ENCODE results near the gene EXTL1. TPM values are rescaled to one million over a fixed set of nuclear protein-coding genes. Genes with fewer than 3 reads are reported as not detected.

EXTL1 gene
- total RNA-seq, 1 donor from 2014 or later, result 26.4 TPM

- Histone ChIP-seq H3K36me3 (ENCODE audit: insufficient read depth, low read length) (no peaks in the 10 kb centered on the region), H3K9ac (ENCODE audit: low read length) (no peak within 1 kb of the TSS), H3K79me2 (ENCODE audit: insufficient read depth, low read length) (no peaks in the 10 kb centered on the region), H3K9me3 (ENCODE audit: insufficient read depth, low read depth, low read length) (no peaks in the 10 kb centered on the region), H3K27me3 (ENCODE audit: insufficient read depth, low read length) (peaks cover 34% of the 10 kb centered on the region), H2AFZ (ENCODE audit: low read depth, low read length) (no peak within 1 kb of the TSS), H4K20me1 (ENCODE audit: insufficient read depth, low read length) (no peaks in the 10 kb centered on the region), H3K4me1 (ENCODE audit: insufficient read depth, low read length) (no peaks in the 10 kb centered on the region), H3K4me3 (ENCODE audit: insufficient read depth, low read depth, low read length) (no peak within 1 kb of the TSS), H3K27ac (ENCODE audit: low read depth, low read length) (no peak within 1 kb of the TSS), H3K4me2 (ENCODE audit: low read length) (no peak within 1 kb of the TSS)
- no peak for FAIRE-seq
- no peak for DNase-seq (ENCODE audit: low read depth)
- peaks cover 3% of the 10 kb centered on the region for H3K9me3 Mint-ChIP-seq (ENCODE audit: unreplicated experiment)
- H3K4me1 Mint-ChIP-seq (ENCODE audit: low read depth, unreplicated experiment), result no peaks in the 10 kb centered on the region
- H3K27me3 Mint-ChIP-seq (ENCODE audit: low read depth, unreplicated experiment), result peaks cover 48% of the 10 kb centered on the region
- no peak within 1 kb of the TSS for H3K4me3 Mint-ChIP-seq (ENCODE audit: unreplicated experiment)
- TF ChIP-seq EZH2 (IDR thresholded peaks at IDR 0.05; ENCODE audit: insufficient read depth, low read length) (no peak), CTCF (IDR thresholded peaks at IDR 0.05; ENCODE audit: insufficient read depth, low read depth, low read length) (no peak)
- no peak within 1 kb of the TSS for H3K27ac Mint-ChIP-seq (ENCODE audit: unreplicated experiment)
- H3K36me3 Mint-ChIP-seq (ENCODE audit: low read depth, unreplicated experiment), result no peaks in the 10 kb centered on the region
Observed at GRCh38 chr1:26067432-26067911, 45.9 kb downstream of the EXTL1 start, which contains the start of gene TRIM63. Gene TRIM63 (minus strand): TSS chr1:26067630. CDS start chr1:26067494, 136 bp downstream.

GRCh38 chr1:26069941-26070295, 48.3 kb downstream of the EXTL1 start:
- Histone ChIP-seq H4K20me1 (ENCODE audit: insufficient read depth, low read length) (no peaks in the 10 kb centered on the region), H3K9me3 (ENCODE audit: insufficient read depth, low read depth, low read length) (no peaks in the 10 kb centered on the region), H3K27ac (ENCODE audit: low read depth, low read length) (no peak overlapping the region), H3K4me3 (ENCODE audit: insufficient read depth, low read depth, low read length) (no peak overlapping the region), H2AFZ (ENCODE audit: low read depth, low read length) (no peak overlapping the region), H3K36me3 (ENCODE audit: insufficient read depth, low read length) (no peaks in the 10 kb centered on the region), H3K9ac (ENCODE audit: low read length) (no peak overlapping the region), H3K4me1 (ENCODE audit: insufficient read depth, low read length) (no peaks in the 10 kb centered on the region), H3K27me3 (ENCODE audit: insufficient read depth, low read length) (peaks cover 39% of the 10 kb centered on the region), H3K79me2 (ENCODE audit: insufficient read depth, low read length) (no peaks in the 10 kb centered on the region), H3K4me2 (ENCODE audit: low read length) (no peak overlapping the region)
- peaks cover 3% of the 10 kb centered on the region for H3K9me3 Mint-ChIP-seq (ENCODE audit: unreplicated experiment)
- no peak for TF ChIP-seq EZH2 (IDR thresholded peaks at IDR 0.05; ENCODE audit: insufficient read depth, low read length)
- no peak for TF ChIP-seq CTCF (IDR thresholded peaks at IDR 0.05; ENCODE audit: insufficient read depth, low read depth, low read length)
- no peaks in the 10 kb centered on the region for H3K36me3 Mint-ChIP-seq (ENCODE audit: low read depth, unreplicated experiment)
- H3K4me3 Mint-ChIP-seq (ENCODE audit: unreplicated experiment), result no peak overlapping the region
- peaks cover 49% of the 10 kb centered on the region for H3K27me3 Mint-ChIP-seq (ENCODE audit: low read depth, unreplicated experiment)
- H3K4me1 Mint-ChIP-seq (ENCODE audit: low read depth, unreplicated experiment), result no peaks in the 10 kb centered on the region
- no peak for DNase-seq (ENCODE audit: low read depth)
- H3K27ac Mint-ChIP-seq (ENCODE audit: unreplicated experiment), result no peak overlapping the region
- no peak for FAIRE-seq

- H3K27me3 Mint-ChIP-seq (ENCODE audit: low read depth, unreplicated experiment), result peaks cover 49% of the 10 kb centered on the region
- no peak overlapping the region for H3K27ac ChIP-seq (ENCODE audit: low read depth, low read length)
- H3K4me3 ChIP-seq (ENCODE audit: insufficient read depth, low read depth, low read length), result no peak overlapping the region
- H3K4me1 ChIP-seq (ENCODE audit: insufficient read depth, low read length), result no peaks in the 10 kb centered on the region
- peaks cover 37% of the 10 kb centered on the region for H3K27me3 ChIP-seq (ENCODE audit: insufficient read depth, low read length)
- H3K9me3 Mint-ChIP-seq (ENCODE audit: unreplicated experiment), result peaks cover 3% of the 10 kb centered on the region
- TF ChIP-seq EZH2 (IDR thresholded peaks at IDR 0.05; ENCODE audit: insufficient read depth, low read length) (no peak), CTCF (IDR thresholded peaks at IDR 0.05; ENCODE audit: insufficient read depth, low read depth, low read length) (no peak)
- H3K4me2 ChIP-seq (ENCODE audit: low read length), result no peak overlapping the region
- H3K4me3 Mint-ChIP-seq (ENCODE audit: unreplicated experiment), result no peak overlapping the region
- no peaks in the 10 kb centered on the region for H3K36me3 Mint-ChIP-seq (ENCODE audit: low read depth, unreplicated experiment)
- no peaks in the 10 kb centered on the region for H3K36me3 ChIP-seq (ENCODE audit: insufficient read depth, low read length)
- DNase-seq (ENCODE audit: low read depth), result no peak
- H3K4me1 Mint-ChIP-seq (ENCODE audit: low read depth, unreplicated experiment), result no peaks in the 10 kb centered on the region
- no peak overlapping the region for H3K9ac ChIP-seq (ENCODE audit: low read length)
- H4K20me1 ChIP-seq (ENCODE audit: insufficient read depth, low read length), result no peaks in the 10 kb centered on the region
- no peak for FAIRE-seq
- no peaks in the 10 kb centered on the region for H3K79me2 ChIP-seq (ENCODE audit: insufficient read depth, low read length)
- no peak overlapping the region for H3K27ac Mint-ChIP-seq (ENCODE audit: unreplicated experiment)
- H2AFZ ChIP-seq (ENCODE audit: low read depth, low read length), result no peak overlapping the region
- H3K9me3 ChIP-seq (ENCODE audit: insufficient read depth, low read depth, low read length), result no peaks in the 10 kb centered on the region
Observed at GRCh38 chr1:26070296-26070962, 48.9 kb downstream of the EXTL1 start.
